Loucy (cell line): Measurements from ENCODE around the gene CSPG4.

Source experiments
- H2AFZ ChIP-seq: fragments of 200-600 bp; sonication (generic); 2 replicates; pipeline ENCODE4 v1.6.0; 2016; ENCODE audit warnings: antibody characterized with exemption, mild to moderate bottlenecking, low read length, moderate library complexity
- H3F3A ChIP-seq: fragments of 200-600 bp; 2 replicates; pipeline ENCODE4 v1.6.0; 2016; ENCODE audit warnings: antibody characterized with exemption, low read depth, mild to moderate bottlenecking
- H3K27me3 ChIP-seq: fragments of 200-600 bp; sonication (generic); 2 replicates; pipeline ENCODE4 v1.6.1; 2014; ENCODE audit warnings: low read length, mild to moderate bottlenecking; ENCODE audit not compliant: insufficient read depth, poor library complexity, severe bottlenecking
- H3K36me3 ChIP-seq: fragments of 200-600 bp; sonication (generic); 2 replicates; pipeline ENCODE4 v1.6.1; 2016; ENCODE audit warnings: low read length; ENCODE audit not compliant: insufficient read depth
- H3K4me1 ChIP-seq: fragments of 200-600 bp; sonication (generic); 2 replicates; pipeline ENCODE4 v1.5.1; 2014; ENCODE audit warnings: low read length, mild to moderate bottlenecking; ENCODE audit not compliant: insufficient read depth, poor library complexity, severe bottlenecking
- H3K4me2 ChIP-seq: fragments of 200-600 bp; sonication (generic); 2 replicates; pipeline ENCODE4 v1.6.0; 2014; ENCODE audit warnings: antibody characterized with exemption, low read length, low read depth, mild to moderate bottlenecking; ENCODE audit not compliant: poor library complexity, severe bottlenecking
- H3K4me3 ChIP-seq: fragments of 200-600 bp; sonication (generic); 2 replicates; pipeline ENCODE4 v1.5.1; 2014; ENCODE audit warnings: low read length, mild to moderate bottlenecking, mixed read lengths; ENCODE audit not compliant: poor library complexity, severe bottlenecking
- H3K79me2 ChIP-seq: fragments of 200-600 bp; sonication (generic); 2 replicates; pipeline ENCODE4 v1.6.1; 2014; ENCODE audit warnings: low read length; ENCODE audit not compliant: insufficient read depth
- H3K9ac ChIP-seq: fragments of 200-600 bp; sonication (generic); 2 replicates; pipeline ENCODE4 v1.6.0; 2014; ENCODE audit warnings: mild to moderate bottlenecking, low read depth, low read length, moderate library complexity; ENCODE audit not compliant: poor library complexity, severe bottlenecking
- H3K9me2 ChIP-seq: fragments of 200-600 bp; sonication (generic); replicated peaks from 2 replicates; pipeline ENCODE4 v1.6.1; 2016; ENCODE audit warnings: low read depth, low read length, mixed read lengths
- H3K9me3 ChIP-seq: fragments of 200-600 bp; sonication (generic); 2 replicates; pipeline ENCODE4 v1.6.1; 2014; ENCODE audit warnings: mild to moderate bottlenecking, antibody characterized with exemption, low read length, low read depth; ENCODE audit not compliant: insufficient read depth
- H4K20me1 ChIP-seq: fragments of 200-600 bp; sonication (generic); 2 replicates; pipeline ENCODE4 v1.6.0; 2014; ENCODE audit warnings: antibody characterized with exemption, low read length, mild to moderate bottlenecking; ENCODE audit not compliant: insufficient read depth, poor library complexity, severe bottlenecking
- EZH2phosphoT487 ChIP-seq: fragments of 200-600 bp; IDR thresholded peaks from 2 replicates; pipeline ENCODE4 v1.6.1; 2018; ENCODE audit warnings: antibody characterized with exemption, mild to moderate bottlenecking, moderate library complexity, borderline replicate concordance
- TF ChIP-seq, protein P1 (sequence below): fragments of 200-600 bp; sonication (generic); conservative IDR thresholded peaks from 2 replicates; pipeline ENCODE4 v1.5.1; 2014; ENCODE audit warnings: mild to moderate bottlenecking, antibody characterized with exemption, low read length

CSPG4 gene

DNA sequence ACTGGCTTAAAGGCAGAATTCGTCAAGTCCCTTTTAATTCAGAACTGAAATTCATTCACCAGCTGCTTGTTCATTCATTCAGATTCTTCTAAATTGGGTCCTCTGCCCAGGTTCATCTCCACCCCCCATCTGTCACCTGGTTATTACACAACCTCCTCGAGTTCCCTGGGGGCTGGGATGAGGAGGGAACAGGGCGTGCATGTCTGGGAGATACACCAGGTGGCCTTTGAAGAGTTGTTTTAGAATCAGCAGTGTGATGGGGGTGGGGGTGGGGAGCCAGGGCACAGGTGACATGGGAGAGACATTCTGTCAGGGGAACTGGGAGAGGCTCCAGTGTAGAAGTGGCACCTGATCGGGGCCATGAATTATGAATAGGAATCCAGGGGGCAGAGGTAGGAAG is 56.7 kb downstream of the CSPG4 start:
- no peaks in the 10 kb centered on the region for H3K27me3 ChIP-seq
- no peak overlapping the region for H3K9ac ChIP-seq
- no peaks in the 10 kb centered on the region for H3K36me3 ChIP-seq
- no peak overlapping the region for H2AFZ ChIP-seq
- no peaks in the 10 kb centered on the region for H4K20me1 ChIP-seq
- H3K4me3 ChIP-seq, result no peak overlapping the region
- H3K9me3 ChIP-seq, result no peaks in the 10 kb centered on the region
- TF ChIP-seq, protein P1, sequence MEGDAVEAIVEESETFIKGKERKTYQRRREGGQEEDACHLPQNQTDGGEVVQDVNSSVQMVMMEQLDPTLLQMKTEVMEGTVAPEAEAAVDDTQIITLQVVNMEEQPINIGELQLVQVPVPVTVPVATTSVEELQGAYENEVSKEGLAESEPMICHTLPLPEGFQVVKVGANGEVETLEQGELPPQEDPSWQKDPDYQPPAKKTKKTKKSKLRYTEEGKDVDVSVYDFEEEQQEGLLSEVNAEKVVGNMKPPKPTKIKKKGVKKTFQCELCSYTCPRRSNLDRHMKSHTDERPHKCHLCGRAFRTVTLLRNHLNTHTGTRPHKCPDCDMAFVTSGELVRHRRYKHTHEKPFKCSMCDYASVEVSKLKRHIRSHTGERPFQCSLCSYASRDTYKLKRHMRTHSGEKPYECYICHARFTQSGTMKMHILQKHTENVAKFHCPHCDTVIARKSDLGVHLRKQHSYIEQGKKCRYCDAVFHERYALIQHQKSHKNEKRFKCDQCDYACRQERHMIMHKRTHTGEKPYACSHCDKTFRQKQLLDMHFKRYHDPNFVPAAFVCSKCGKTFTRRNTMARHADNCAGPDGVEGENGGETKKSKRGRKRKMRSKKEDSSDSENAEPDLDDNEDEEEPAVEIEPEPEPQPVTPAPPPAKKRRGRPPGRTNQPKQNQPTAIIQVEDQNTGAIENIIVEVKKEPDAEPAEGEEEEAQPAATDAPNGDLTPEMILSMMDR, result no peak
- TF ChIP-seq EZH2phosphoT487, result no peak
- H3K4me2 ChIP-seq, result no peak overlapping the region
- H3K79me2 ChIP-seq, result peaks cover 19% of the 10 kb centered on the region; the same call in 1 of the 2 replicates
- no peaks in the 10 kb centered on the region for H3K9me2 ChIP-seq
- peaks cover 25% of the 10 kb centered on the region for H3K4me1 ChIP-seq
- H3F3A ChIP-seq, result no peaks in the 10 kb centered on the region

DNA sequence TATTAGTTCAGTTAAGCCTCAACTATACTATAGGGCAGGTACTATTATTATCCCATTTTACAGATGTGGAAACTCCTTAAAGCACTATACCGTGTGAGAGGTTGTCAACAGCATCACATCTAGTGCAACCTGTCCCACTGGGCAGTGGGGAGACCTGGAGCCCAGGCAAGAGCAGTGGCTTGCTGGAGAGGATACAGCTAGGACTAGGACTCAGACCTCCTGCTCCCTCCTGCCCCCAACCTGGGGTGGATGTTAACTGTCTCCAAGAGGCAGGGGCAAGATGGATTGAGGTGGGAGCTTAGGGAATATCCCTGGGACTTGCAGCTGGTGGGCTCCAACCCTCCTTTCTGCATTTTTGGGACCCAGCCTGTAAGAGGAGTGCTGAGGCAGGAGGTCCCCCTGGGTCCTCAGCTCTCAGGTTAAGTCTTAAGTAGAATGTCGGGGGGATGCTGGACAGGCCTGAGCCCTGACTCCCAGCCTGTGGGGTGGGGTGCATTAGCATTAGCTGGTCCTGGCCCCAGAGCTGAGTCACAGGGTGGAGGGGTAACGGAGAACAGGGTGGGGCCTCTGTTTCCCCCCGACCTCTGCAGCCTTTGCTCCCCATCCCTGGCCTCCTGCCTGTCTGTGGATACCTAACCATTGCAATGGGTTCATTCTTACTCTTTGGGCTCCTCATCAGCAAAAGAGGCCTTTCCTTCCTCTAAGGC is 58.3 kb downstream of the CSPG4 start:
- H3K36me3 ChIP-seq, result no peaks in the 10 kb centered on the region

DNA sequence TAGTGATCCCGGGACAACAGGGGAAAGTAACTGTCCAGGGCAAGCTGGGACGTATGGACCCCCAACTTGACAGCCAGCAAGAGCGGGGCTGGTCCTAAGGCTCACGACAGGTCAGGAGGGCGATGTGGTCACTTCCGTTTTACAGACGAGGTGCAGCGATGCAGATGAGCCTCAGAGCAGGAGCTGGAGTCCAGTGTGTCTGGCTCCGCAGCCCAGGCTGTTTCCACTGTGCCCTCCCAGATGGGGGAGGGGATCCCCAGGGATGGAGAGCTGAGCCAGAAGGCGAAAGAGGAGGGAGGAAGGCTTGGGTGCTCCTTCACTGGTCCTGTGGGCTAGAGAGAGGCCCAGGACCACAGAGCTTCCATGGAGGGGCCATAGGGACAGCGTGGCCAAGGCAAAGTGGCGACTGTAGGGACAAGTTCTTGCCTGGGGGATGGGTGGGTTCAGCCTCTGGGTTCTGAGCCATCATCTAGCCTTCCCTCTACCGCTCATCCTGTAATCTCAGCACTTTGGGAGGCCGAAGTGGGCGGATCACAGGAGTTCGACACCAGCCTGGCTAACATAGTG is 59.2 kb downstream of the CSPG4 start:
- no peaks in the 10 kb centered on the region for H4K20me1 ChIP-seq
- H3K9me2 ChIP-seq, result no peaks in the 10 kb centered on the region
- H3K9me3 ChIP-seq, result no peaks in the 10 kb centered on the region
- TF ChIP-seq, protein P1, result no peak
- TF ChIP-seq EZH2phosphoT487, result no peak
- H3K4me3 ChIP-seq, result peak overlapping the region; percentile 66
- peaks cover 35% of the 10 kb centered on the region for H3K4me1 ChIP-seq
- peaks cover 2% of the 10 kb centered on the region; the same call in 1 of the 2 replicates for H3F3A ChIP-seq
- peak overlapping the region; percentile 81 for H3K4me2 ChIP-seq
- peaks cover 19% of the 10 kb centered on the region; the same call in 1 of the 2 replicates for H3K79me2 ChIP-seq
- H2AFZ ChIP-seq, result no peak overlapping the region
- no peaks in the 10 kb centered on the region for H3K36me3 ChIP-seq
- no peaks in the 10 kb centered on the region for H3K27me3 ChIP-seq
- H3K9ac ChIP-seq, result peak overlapping the region; percentile 72

More for the DNA sequence above, 58.3 kb downstream of the CSPG4 start:
- Histone ChIP-seq H3K9me3 (no peaks in the 10 kb centered on the region), H4K20me1 (no peaks in the 10 kb centered on the region), H3K4me1 (peaks cover 31% of the 10 kb centered on the region), H3K9me2 (no peaks in the 10 kb centered on the region), H3F3A (no peaks in the 10 kb centered on the region), H3K27me3 (no peaks in the 10 kb centered on the region), H3K4me3 (no peak overlapping the region), H3K4me2 (peak overlapping the region; percentile 11), H2AFZ (no peak overlapping the region), H3K79me2 (peaks cover 19% of the 10 kb centered on the region; the same call in 1 of the 2 replicates), H3K9ac (no peak overlapping the region)
- TF ChIP-seq, protein P1, result no peak
- TF ChIP-seq EZH2phosphoT487, result no peak
